ENCODE results near the gene KRTAP19-6.
"Not testable (repeated sequence)": the region's sequence is repeated elsewhere in the genome, so short reads cannot be mapped to it uniquely, and the experiment has no call there.

KRTAP19-6 gene

GRCh38 chr21:30555095-30555494 is 13.4 kb upstream of the KRTAP19-6 start:
- H3K4me1 ChIP-seq (ENCODE audit: control insufficient read depth in 1 of 2, insufficient read depth in 1 of 2, low read depth in 1 of 2, low read length in 1 of 2), result no peaks in the 10 kb centered on the region
- no peaks in the 10 kb centered on the region for H3K27me3 ChIP-seq
- H3K9me3 ChIP-seq, result no peaks in the 10 kb centered on the region
- TF ChIP-seq CTCF (IDR thresholded peaks at IDR 0.05), result no peak
- H3K27ac ChIP-seq, result no peak overlapping the region
- no peak overlapping the region for H3K4me3 ChIP-seq (ENCODE audit: low read depth in 1 of 2, low read length in 1 of 2)
- no peaks in the 10 kb centered on the region for H3K36me3 ChIP-seq

GRCh38 chr21:30552782-30553181 is 11.1 kb upstream of the KRTAP19-6 start:
- H3K27ac ChIP-seq, result no peak overlapping the region

GRCh38 chr21:30518876-30519275 is 22.8 kb downstream of the KRTAP19-6 start:
- no peaks in the 10 kb centered on the region for H3K27me3 ChIP-seq
- no peak overlapping the region for H3K27ac ChIP-seq
- H3K4me3 ChIP-seq (ENCODE audit: low read depth in 1 of 2, low read length in 1 of 2), result no peak overlapping the region
- TF ChIP-seq CTCF (IDR thresholded peaks at IDR 0.05), result no peak
- H3K4me1 ChIP-seq (ENCODE audit: control insufficient read depth in 1 of 2, insufficient read depth in 1 of 2, low read depth in 1 of 2, low read length in 1 of 2), result no peaks in the 10 kb centered on the region
- no peaks in the 10 kb centered on the region for H3K9me3 ChIP-seq
- H3K36me3 ChIP-seq, result no peaks in the 10 kb centered on the region

More at GRCh38 chr21:30552782-30553181, 11.1 kb upstream of the KRTAP19-6 start:
- H3K36me3 ChIP-seq, result no peaks in the 10 kb centered on the region
- no peak overlapping the region for H3K4me3 ChIP-seq (ENCODE audit: low read depth in 1 of 2, low read length in 1 of 2)
- no peaks in the 10 kb centered on the region for H3K9me3 ChIP-seq
- no peaks in the 10 kb centered on the region for H3K27me3 ChIP-seq
- TF ChIP-seq CTCF (IDR thresholded peaks at IDR 0.05), result no peak
- no peaks in the 10 kb centered on the region for H3K4me1 ChIP-seq (ENCODE audit: control insufficient read depth in 1 of 2, insufficient read depth in 1 of 2, low read depth in 1 of 2, low read length in 1 of 2)

- Histone ChIP-seq H3K27ac (no peak overlapping the region), H3K4me1 (ENCODE audit: control insufficient read depth in 1 of 2, insufficient read depth in 1 of 2, low read depth in 1 of 2, low read length in 1 of 2) (no peaks in the 10 kb centered on the region), H3K4me3 (ENCODE audit: low read depth in 1 of 2, low read length in 1 of 2) (no peak overlapping the region), H3K9me3 (no peaks in the 10 kb centered on the region), H3K27me3 (no peaks in the 10 kb centered on the region), H3K36me3 (no peaks in the 10 kb centered on the region)
- TF ChIP-seq CTCF (IDR thresholded peaks at IDR 0.05), result no peak
These were observed 26.0 kb downstream of the KRTAP19-6 start for GRCh38 chr21:30515681-30516080.

GRCh38 chr21:30505621-30506205 is 36.0 kb downstream of the KRTAP19-6 start:
- not testable (repeated sequence) for H3K36me3 ChIP-seq; H3K4me1 ChIP-seq (ENCODE audit: control insufficient read depth in 1 of 2, insufficient read depth in 1 of 2, low read depth in 1 of 2, low read length in 1 of 2); H3K9me3 ChIP-seq; H3K27ac ChIP-seq; H3K4me3 ChIP-seq (ENCODE audit: low read depth in 1 of 2, low read length in 1 of 2); H3K27me3 ChIP-seq

- Histone ChIP-seq H3K27ac (no peak within 1 kb of the TSS), H3K9me3 (no peaks in the 10 kb centered on the region), H3K4me3 (ENCODE audit: low read depth in 1 of 2, low read length in 1 of 2) (no peak within 1 kb of the TSS), H3K27me3 (no peaks in the 10 kb centered on the region), H3K36me3 (no peaks in the 10 kb centered on the region), H3K4me1 (ENCODE audit: control insufficient read depth in 1 of 2, insufficient read depth in 1 of 2, low read depth in 1 of 2, low read length in 1 of 2) (no peaks in the 10 kb centered on the region)
- no peak for TF ChIP-seq CTCF (IDR thresholded peaks at IDR 0.05)
These were observed 39.6 kb downstream of the KRTAP19-6 start, which contains the start of gene KRTAP19-5 for GRCh38 chr21:30502041-30502440. Gene KRTAP19-5 (minus strand): TSS chr21:30502141. CDS start chr21:30502090, 51 bp downstream.
